Measurements from ENCODE around the gene COX14.

The COX14 gene

GRCh38 chr12:50099302-50100008 lies 12.6 kb upstream of the COX14 start:
- peak overlapping the region; percentile 92 for H3K27ac Mint-ChIP-seq
- no peaks in the 10 kb centered on the region for H3K9me3 Mint-ChIP-seq
- H3K36me3 Mint-ChIP-seq: peaks cover 74% of the 10 kb centered on the region
- no peak overlapping the region for H3K4me3 Mint-ChIP-seq
- DNase-seq (ENCODE audit: low spot score in 2 of 2): no peak
- peaks cover 6% of the 10 kb centered on the region for H3K4me1 Mint-ChIP-seq
- no peak for ATAC-seq

GRCh38 chr12:50100561-50100960 lies 11.5 kb upstream of the COX14 start:
- Mint-ChIP-seq H3K36me3 (peaks cover 63% of the 10 kb centered on the region), H3K27ac (peak overlapping the region; percentile 92), H3K4me1 (peaks cover 6% of the 10 kb centered on the region), H3K9me3 (no peaks in the 10 kb centered on the region), H3K4me3 (no peak overlapping the region)
- no peak for ATAC-seq
- DNase-seq (ENCODE audit: low spot score in 2 of 2): no peak

- Mint-ChIP-seq H3K9me3 (no peaks in the 10 kb centered on the region), H3K27ac (no peak overlapping the region), H3K4me1 (peaks cover 6% of the 10 kb centered on the region), H3K36me3 (peaks cover 52% of the 10 kb centered on the region), H3K4me3 (no peak overlapping the region)
- no peak for ATAC-seq
- DNase-seq (ENCODE audit: low spot score in 2 of 2): no peak
These were observed 10.4 kb upstream of the COX14 start for GRCh38 chr12:50101663-50102062.

GRCh38 chr12:50102131-50102531 lies 9.9 kb upstream of the COX14 start:
- Mint-ChIP-seq H3K27ac (peak overlapping the region; percentile 82), H3K4me1 (peaks cover 6% of the 10 kb centered on the region), H3K9me3 (no peaks in the 10 kb centered on the region)

GRCh38 chr12:50102646-50103309 lies 9.3 kb upstream of the COX14 start:
- Mint-ChIP-seq H3K4me1 (peaks cover 6% of the 10 kb centered on the region), H3K36me3 (peaks cover 41% of the 10 kb centered on the region), H3K27ac (peak overlapping the region; percentile 82), H3K9me3 (no peaks in the 10 kb centered on the region), H3K4me3 (no peak overlapping the region)
- ATAC-seq (no peak), DNase-seq (ENCODE audit: low spot score in 2 of 2) (no peak)

More at GRCh38 chr12:50102131-50102531, 9.9 kb upstream of the COX14 start:
- ATAC-seq (no peak), DNase-seq (ENCODE audit: low spot score in 2 of 2) (no peak)
- no peak overlapping the region for H3K4me3 Mint-ChIP-seq
- H3K36me3 Mint-ChIP-seq: peaks cover 47% of the 10 kb centered on the region

GRCh38 chr12:50103351-50103750 lies 8.7 kb upstream of the COX14 start:
- H3K9me3 Mint-ChIP-seq: no peaks in the 10 kb centered on the region
- peak overlapping the region; percentile 82 for H3K27ac Mint-ChIP-seq
- no peak for ATAC-seq
- no peak overlapping the region for H3K4me3 Mint-ChIP-seq
- peaks cover 6% of the 10 kb centered on the region for H3K4me1 Mint-ChIP-seq
- no peak for DNase-seq (ENCODE audit: low spot score in 2 of 2)
- peaks cover 35% of the 10 kb centered on the region for H3K36me3 Mint-ChIP-seq

- peak; percentile 55 for ATAC-seq
- Mint-ChIP-seq H3K4me1 (peaks cover 6% of the 10 kb centered on the region), H3K9me3 (no peaks in the 10 kb centered on the region), H3K36me3 (peaks cover 30% of the 10 kb centered on the region), H3K27ac (peak within 1 kb of the TSS; percentile 82), H3K4me3 (no peak within 1 kb of the TSS)
- no peak for DNase-seq (ENCODE audit: low spot score in 2 of 2)
These were observed 8.2 kb upstream of the COX14 start, which contains the start of gene GPD1 for GRCh38 chr12:50103767-50104321. Gene GPD1, plus strand, starts transcription at chr12:50104008. Its CDS starts 43 bp downstream, at chr12:50104051.

GRCh38 chr12:50104417-50105366 lies 7.3 kb upstream of the COX14 start:
- Mint-ChIP-seq H3K27ac (peak overlapping the region; percentile 70), H3K36me3 (peaks cover 21% of the 10 kb centered on the region), H3K4me1 (peaks cover 6% of the 10 kb centered on the region), H3K9me3 (no peaks in the 10 kb centered on the region), H3K4me3 (no peak overlapping the region)
- DNase-seq (ENCODE audit: low spot score in 2 of 2): no peak
- no peak for ATAC-seq

GRCh38 chr12:50105913-50106450 lies 6.1 kb upstream of the COX14 start:
- H3K36me3 Mint-ChIP-seq: peaks cover 11% of the 10 kb centered on the region
- H3K4me3 Mint-ChIP-seq: no peak overlapping the region
- H3K27ac Mint-ChIP-seq: no peak overlapping the region
- peaks cover 17% of the 10 kb centered on the region for H3K4me1 Mint-ChIP-seq
- H3K9me3 Mint-ChIP-seq: no peaks in the 10 kb centered on the region
- no peak for DNase-seq (ENCODE audit: low spot score in 2 of 2)
- no peak for ATAC-seq

- H3K4me3 Mint-ChIP-seq: no peak overlapping the region
- ATAC-seq (no peak), DNase-seq (ENCODE audit: low spot score in 2 of 2) (no peak)
These were observed 5.1 kb upstream of the COX14 start for GRCh38 chr12:50106907-50107306.

GRCh38 chr12:50107416-50108268 lies 4.4 kb upstream of the COX14 start:
- Mint-ChIP-seq H3K27ac (no peak overlapping the region), H3K4me3 (no peak overlapping the region), H3K36me3 (peaks cover 9% of the 10 kb centered on the region), H3K4me1 (peaks cover 25% of the 10 kb centered on the region), H3K9me3 (no peaks in the 10 kb centered on the region)
- ATAC-seq (no peak), DNase-seq (ENCODE audit: low spot score in 2 of 2) (no peak)

More at GRCh38 chr12:50106907-50107306, 5.1 kb upstream of the COX14 start:
- Mint-ChIP-seq H3K27ac (no peak overlapping the region), H3K4me1 (peaks cover 25% of the 10 kb centered on the region), H3K36me3 (peaks cover 9% of the 10 kb centered on the region), H3K9me3 (no peaks in the 10 kb centered on the region)

- peaks cover 21% of the 10 kb centered on the region for H3K4me1 Mint-ChIP-seq
- H3K4me3 Mint-ChIP-seq: no peak overlapping the region
- H3K27ac Mint-ChIP-seq: peak overlapping the region; percentile 61
- peaks cover 16% of the 10 kb centered on the region for H3K36me3 Mint-ChIP-seq
- DNase-seq (ENCODE audit: low spot score in 2 of 2) (no peak), ATAC-seq (no peak)
- H3K9me3 Mint-ChIP-seq: no peaks in the 10 kb centered on the region
These were observed 2.7 kb upstream of the COX14 start for GRCh38 chr12:50109319-50109718.

- peak overlapping the region; percentile 95 for H3K4me3 Mint-ChIP-seq
These were observed 1.8 kb upstream of the COX14 start for GRCh38 chr12:50110127-50110761.

More at GRCh38 chr12:50110127-50110761, 1.8 kb upstream of the COX14 start:
- no peak for DNase-seq (ENCODE audit: low spot score in 2 of 2)
- Mint-ChIP-seq H3K9me3 (no peaks in the 10 kb centered on the region), H3K27ac (peak overlapping the region; percentile 95), H3K36me3 (peaks cover 25% of the 10 kb centered on the region), H3K4me1 (peaks cover 26% of the 10 kb centered on the region)
- no peak for ATAC-seq

Measured in stimulated activated effector memory CD8-positive, alpha-beta T cell treated with anti-CD3 and anti-CD28 coated beads, Interleukin-12 subunit alpha, Interleukin-12 subunit beta, amount 100 ng/mL, for 72 hours (primary cell).